GM12892 (cell line): Measurements from ENCODE around the gene HNRNPF.

Source experiments
- DNase-seq: peaks from one replicate; pipeline ENCODE4 v3.0.0; 2011; ENCODE audit not compliant: insufficient read length
- FAIRE-seq: peaks from 2 replicates; lab custom pipeline; 2011; peaks lifted over from hg19 to GRCh38; lab: Jason Lieb, UNC
- POLR2A ChIP-seq: IDR thresholded peaks from 2 replicates; pipeline ENCODE4 v1.6.1; 2011; ENCODE audit warnings: low read depth, low read length, control low read depth
- POLR2AphosphoS5 ChIP-seq: IDR thresholded peaks from 2 replicates; pipeline ENCODE4 v1.6.1; 2011; ENCODE audit warnings: low read depth, low read length, control low read depth
- TAF1 ChIP-seq: IDR thresholded peaks from 2 replicates; pipeline ENCODE4 v1.6.1; 2011; ENCODE audit warnings: low read depth, mild to moderate bottlenecking, control low read depth, low read length, borderline replicate concordance

Gene HNRNPF

GRCh38 chr10:43377424-43377883 is 31.5 kb downstream of the HNRNPF start:
- DNase-seq = no peak
- TF ChIP-seq TAF1 (no peak), POLR2AphosphoS5 (no peak), POLR2A (no peak)
- no peak for FAIRE-seq

GRCh38 chr10:43376828-43377423 is 32.1 kb downstream of the HNRNPF start:
- no peak for FAIRE-seq
- no peak for DNase-seq
- TF ChIP-seq POLR2AphosphoS5 = no peak
- no peak for TF ChIP-seq TAF1
- TF ChIP-seq POLR2A = no peak

DNA sequence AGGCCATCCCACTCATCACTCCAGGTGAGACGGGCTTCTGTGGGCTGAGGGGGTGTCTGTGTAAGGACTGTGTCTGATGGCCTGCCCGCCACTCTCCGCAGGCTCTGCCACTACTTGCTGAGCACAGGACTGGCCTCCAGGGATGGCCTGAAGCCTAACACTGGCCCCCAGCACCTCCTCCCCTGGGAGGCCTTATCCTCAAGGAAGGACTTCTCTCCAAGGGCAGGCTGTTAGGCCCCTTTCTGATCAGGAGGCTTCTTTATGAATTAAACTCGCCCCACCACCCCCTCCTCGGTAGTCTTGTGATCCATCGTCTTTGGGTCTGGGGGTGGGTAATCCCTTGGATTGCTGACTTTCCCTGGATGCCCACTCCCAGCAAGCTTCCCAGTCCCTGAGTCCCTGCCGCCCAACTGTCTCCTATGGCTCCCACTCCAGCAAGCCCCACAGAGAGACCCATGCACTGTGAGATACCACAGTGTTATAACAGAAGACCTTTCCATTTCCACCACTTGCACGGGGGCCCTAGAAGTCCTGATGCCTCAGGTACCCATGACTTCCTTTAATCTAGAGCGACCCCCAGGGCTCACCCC is 32.8 kb downstream of the HNRNPF start:
- FAIRE-seq = no peak
- TF ChIP-seq POLR2A (no peak), TAF1 (no peak), POLR2AphosphoS5 (no peak)
- DNase-seq = no peak

DNA sequence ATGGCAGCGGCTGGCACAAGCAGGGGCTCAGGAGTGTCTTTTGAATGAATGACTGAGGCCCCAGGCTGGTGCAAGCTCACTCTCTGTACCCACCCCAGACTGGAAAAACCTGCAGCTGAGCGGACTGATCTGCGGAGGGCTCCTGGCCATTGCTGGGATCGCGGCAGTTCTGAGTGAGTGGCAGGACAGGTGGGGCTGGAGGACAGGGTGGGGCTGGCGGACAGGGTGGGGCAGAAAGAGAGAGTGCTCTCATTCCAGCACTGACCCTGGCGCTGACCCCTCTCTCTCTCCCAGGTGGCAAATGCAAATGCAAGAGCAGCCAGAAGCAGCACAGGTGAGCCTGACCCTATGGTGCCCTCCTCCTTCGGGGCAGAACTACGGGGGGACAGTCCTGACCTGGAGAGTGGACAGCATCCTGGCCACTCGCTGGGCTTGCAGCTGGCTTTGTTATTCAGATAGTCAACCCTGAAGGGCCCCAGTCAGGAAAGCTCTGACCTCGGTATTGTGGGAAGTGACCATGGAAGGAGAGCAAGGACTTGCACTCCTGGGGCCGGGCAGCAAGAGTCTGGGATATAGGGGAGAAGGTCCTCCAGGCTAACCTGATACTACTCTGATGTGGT is 33.5 kb downstream of the HNRNPF start:
- DNase-seq = no peak
- FAIRE-seq = no peak
- TF ChIP-seq POLR2AphosphoS5 (no peak), TAF1 (no peak)

GRCh38 chr10:43374194-43374593 is 34.8 kb downstream of the HNRNPF start:
- TF ChIP-seq POLR2A = no peak
- TF ChIP-seq POLR2AphosphoS5 = no peak
- TF ChIP-seq TAF1 = no peak
- no peak for DNase-seq
- no peak for FAIRE-seq

GRCh38 chr10:43373461-43373860 is 35.5 kb downstream of the HNRNPF start:
- FAIRE-seq = no peak
- TF ChIP-seq POLR2AphosphoS5 = no peak
- TF ChIP-seq TAF1 = no peak
- no peak for TF ChIP-seq POLR2A
- DNase-seq = no peak

GRCh38 chr10:43372765-43373361 is 36.1 kb downstream of the HNRNPF start:
- TF ChIP-seq POLR2AphosphoS5 (no peak), TAF1 (no peak), POLR2A (no peak)
- DNase-seq = no peak
- no peak for FAIRE-seq

- FAIRE-seq = no peak
These were observed 37.6 kb downstream of the HNRNPF start, which contains the start of gene FXYD4 for GRCh38 chr10:43371418-43371817. Gene FXYD4, plus strand, starts transcription at chr10:43371636. Its CDS starts 2,111 bp downstream, at chr10:43373747.

GRCh38 chr10:43370671-43371215 is 38.2 kb downstream of the HNRNPF start:
- no peak for FAIRE-seq
- TF ChIP-seq POLR2AphosphoS5 = no peak

More at GRCh38 chr10:43371418-43371817, 37.6 kb downstream of the HNRNPF start, which contains the start of gene FXYD4:
- no peak for TF ChIP-seq POLR2A
- TF ChIP-seq POLR2AphosphoS5 = no peak
- TF ChIP-seq TAF1 = no peak
- DNase-seq = no peak

DNA sequence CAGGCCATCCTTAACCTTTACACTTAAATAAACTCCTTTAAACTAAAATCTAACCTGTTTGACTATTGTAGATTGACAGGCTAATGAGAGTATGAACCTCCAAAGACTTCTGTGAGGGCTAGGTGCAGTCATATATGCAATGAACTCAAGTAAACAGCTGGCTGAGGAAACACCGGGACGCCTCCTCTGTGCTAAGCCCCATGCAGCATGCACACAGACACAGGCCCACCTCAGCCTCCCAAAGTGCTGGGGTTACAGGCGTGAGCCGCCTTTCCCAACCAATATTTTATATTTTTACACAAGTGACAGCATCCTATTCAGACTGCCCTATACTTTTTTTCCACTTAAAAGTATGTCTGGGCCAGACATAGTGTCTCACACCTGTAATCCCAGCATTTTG is 39.1 kb downstream of the HNRNPF start:
- TF ChIP-seq POLR2AphosphoS5 (no peak), POLR2A (no peak), TAF1 (no peak)
- FAIRE-seq (no peak), DNase-seq (no peak)

More at GRCh38 chr10:43370671-43371215, 38.2 kb downstream of the HNRNPF start:
- no peak for DNase-seq

DNA sequence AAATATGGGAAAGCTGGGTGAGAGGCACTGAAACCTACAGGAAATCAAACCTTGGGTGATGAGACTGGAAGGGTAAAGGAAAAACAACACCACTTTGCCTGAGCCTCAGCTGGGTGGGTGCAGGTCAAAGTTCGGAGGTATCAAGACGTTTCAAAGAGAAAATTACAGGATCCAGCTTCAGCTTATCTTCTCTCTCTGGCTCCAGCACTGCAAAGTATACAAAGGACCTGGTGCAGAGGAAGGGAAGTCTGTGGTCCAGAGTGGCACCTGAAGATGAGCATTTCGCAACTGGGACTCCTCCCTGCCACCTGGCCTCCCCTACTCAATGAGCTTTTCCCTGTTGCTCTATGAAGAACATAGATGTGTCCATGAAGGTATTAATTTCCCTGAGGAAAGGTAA is 44.0 kb downstream of the HNRNPF start:
- no peak for FAIRE-seq
- TF ChIP-seq TAF1 (no peak), POLR2A (no peak), POLR2AphosphoS5 (no peak)
- DNase-seq = no peak
